ENCODE measurements around the gene SBK2.

The SBK2 gene

DNA sequence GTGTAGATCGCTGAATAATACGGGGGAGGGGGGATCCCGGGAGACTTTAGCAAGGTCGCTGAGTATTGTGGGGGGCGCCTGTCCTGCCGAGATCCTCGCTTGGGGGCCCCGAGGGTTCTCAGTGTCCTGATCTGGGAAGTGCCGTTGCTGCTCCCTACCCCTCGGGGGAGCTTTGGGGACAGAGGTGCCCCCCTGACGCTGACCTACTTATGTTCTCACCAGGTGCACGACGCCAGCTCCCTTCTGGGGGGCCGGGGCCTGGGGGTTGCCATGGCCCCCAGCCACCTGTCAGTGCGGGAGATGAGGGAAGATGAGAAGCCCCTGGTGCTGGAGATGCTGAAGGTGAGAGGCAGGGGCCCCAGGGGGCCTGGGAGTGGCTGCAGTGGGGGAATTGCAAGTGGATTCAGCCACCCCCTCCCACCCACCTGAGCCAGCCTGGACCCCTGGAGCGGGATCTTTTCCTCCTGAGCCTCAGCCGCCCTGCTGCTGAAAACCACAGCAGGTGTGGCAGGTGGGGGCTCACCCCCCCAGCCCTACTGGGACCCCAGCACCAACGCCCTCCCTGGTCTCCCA, 51.4 kb downstream of the SBK2 start:
- no peak for DNase-seq (ENCODE audit: low read depth)

DNA sequence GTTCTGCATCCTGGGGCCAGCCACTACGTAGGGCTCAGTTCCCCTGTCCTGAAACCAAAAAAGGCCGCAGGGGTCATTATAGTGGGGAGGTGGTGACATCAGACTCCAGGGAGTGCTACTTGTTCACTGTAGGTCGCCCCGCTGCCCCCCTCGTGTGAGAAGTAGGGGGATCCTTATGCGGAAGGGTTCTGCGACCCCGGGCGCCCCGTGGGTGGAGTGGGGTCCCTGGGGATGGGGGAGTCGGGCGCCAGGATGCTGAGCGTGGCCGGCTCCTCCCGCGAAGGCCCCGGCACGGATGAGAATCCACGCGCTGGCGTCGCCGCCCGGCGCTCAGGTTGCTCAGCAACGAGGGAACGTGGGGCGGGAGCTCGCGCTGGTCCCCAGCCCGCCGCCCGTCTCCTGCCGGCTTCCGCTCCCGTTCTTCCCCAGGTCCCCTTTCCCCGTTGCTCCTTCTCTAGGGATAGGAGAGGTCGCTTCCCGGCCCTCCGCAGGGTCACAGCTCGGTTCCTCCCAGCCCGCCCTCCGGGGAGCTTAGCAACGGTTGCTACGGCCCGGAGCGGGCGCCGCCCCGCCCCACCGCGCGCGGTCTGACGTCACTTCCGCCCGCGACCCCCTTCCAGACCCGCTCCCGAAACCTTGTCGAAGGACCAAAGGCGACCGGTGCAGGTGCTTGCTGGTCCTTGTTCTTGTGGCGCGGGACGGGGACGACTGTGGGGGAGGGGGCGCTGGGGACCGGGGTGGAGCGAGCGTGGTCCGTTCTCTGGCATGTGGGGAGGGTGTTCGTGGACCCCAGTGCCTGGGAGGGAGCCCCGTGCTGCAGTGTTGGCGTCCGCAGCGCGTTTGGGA, 52.1 kb downstream of the SBK2 start, which contains the start of gene NAT14:
NAT14 (plus strand) TSS at position 596 of the 846 bp plus-strand sequence. CDS start 521 bp downstream, outside the sequence.
- DNase-seq (ENCODE audit: low read depth) = peak; percentile 39

DNA sequence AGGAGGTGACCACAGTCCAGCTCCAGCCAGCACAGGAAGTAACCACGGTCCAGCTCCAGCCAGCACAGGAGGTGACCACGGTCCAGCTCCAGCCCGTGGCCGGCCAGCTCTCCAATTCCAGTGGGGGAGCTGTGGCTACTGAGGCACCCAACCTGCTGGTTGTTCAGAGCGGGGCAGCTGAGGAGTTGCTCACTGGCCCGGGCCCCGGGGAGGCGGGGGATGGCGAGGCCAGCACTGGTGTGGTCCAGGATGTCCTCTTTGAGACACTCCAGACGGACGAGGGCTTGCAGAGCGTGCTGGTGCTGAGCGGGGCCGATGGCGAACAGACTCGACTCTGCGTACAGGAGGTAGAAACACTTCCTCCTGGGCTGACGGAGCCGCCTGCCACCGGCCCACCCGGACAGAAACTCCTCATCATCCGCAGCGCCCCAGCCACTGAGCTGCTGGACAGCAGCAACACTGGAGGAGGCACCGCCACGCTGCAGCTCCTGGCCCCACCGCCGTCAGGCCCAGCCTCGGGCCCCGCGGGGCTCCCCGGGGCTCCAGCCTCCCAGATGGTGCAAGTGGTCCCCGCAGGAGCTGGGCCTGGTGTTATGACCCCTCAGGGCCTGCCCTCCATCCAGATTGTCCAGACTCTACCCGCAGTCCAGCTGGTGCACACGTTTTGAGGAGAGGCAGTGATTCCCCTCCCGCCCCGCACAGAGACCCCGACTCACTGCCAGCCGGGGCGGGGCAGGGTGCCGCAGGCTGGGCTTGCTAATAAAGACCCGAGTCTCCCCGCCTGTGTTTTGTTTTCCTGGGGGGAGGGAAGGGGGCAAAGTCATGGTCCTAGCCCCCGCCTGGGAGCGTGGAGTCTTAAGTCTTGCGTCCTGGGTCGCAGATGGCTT, 53.0 kb downstream of the SBK2 start:
- DNase-seq (ENCODE audit: low read depth) = no peak

DNA sequence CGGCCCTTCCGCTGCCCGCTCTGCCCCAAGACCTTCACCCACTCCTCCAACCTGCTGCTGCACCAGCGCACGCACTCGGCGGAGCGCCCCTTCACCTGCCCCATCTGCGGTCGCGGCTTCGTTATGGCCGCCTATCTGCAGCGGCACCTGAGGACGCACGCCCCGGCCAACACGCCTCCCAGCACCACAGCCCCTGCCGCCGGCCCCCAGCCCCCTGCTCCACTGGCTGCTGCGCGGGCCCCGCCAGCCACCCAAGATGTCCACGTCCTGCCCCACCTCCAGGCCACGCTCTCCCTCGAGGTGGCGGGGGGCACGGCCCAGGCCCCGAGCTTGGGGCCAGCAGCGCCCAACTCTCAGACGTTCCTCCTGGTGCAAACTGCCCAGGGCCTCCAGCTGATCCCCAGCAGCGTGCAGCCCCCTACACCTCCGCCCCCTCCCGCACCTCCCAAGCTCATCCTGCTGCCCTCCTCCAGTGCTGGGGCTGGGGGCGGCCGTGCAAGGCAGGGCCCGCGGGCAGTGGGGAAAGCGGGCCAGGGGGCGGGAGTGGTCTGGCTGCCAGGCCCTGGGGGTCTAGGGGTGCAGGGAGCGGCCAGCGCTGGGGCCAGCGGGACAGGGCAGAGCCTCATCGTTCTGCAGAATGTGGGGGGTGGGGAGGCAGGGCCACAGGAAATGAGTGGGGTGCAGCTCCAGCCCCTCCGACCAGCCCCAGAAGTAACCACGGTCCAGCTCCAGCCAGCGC, 53.8 kb downstream of the SBK2 start:
- no peak for DNase-seq (ENCODE audit: low read depth)

DNA sequence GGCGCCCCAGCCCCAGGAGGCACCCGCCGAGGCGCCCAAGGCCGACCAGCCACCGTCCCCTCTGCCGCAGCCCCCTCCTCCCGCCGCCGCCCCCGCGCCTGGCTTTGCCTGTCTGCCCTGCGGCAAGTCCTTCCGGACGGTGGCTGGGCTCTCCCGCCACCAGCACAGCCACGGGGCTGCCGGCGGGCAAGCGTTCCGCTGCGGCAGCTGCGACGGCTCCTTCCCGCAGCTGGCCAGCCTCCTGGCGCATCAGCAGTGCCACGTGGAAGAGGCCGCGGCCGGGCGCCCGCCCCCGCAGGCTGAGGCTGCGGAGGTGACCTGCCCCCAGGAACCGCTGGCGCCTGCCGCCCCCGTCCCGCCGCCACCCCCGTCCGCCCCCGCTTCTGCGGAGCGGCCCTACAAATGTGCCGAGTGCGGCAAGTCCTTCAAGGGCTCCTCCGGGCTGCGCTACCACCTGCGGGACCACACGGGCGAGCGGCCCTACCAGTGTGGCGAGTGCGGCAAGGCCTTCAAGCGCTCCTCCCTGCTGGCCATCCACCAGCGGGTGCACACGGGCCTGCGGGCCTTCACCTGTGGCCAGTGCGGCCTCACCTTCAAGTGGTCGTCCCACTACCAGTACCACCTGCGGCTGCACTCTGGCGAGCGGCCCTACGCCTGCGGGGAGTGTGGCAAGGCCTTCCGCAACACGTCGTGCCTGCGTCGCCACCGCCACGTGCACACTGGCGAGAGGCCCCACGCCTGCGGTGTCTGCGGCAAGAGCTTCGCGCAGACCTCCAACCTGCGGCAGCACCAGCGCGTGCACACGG, 54.6 kb downstream of the SBK2 start:
- DNase-seq (ENCODE audit: low read depth) = no peak

DNA sequence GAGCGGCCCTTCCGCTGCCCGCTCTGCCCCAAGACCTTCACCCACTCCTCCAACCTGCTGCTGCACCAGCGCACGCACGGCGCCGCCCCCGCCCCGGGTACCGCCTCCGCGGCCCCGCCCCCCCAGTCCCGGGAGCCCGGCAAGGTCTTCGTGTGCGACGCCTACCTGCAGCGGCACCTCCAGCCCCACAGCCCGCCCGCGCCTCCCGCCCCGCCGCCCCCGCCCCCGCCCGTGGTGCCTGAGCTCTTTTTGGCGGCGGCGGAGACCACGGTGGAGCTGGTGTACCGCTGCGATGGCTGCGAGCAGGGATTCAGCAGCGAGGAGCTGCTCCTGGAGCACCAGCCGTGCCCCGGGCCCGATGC, 55.2 kb downstream of the SBK2 start:
- no peak for DNase-seq (ENCODE audit: low read depth)

DNA sequence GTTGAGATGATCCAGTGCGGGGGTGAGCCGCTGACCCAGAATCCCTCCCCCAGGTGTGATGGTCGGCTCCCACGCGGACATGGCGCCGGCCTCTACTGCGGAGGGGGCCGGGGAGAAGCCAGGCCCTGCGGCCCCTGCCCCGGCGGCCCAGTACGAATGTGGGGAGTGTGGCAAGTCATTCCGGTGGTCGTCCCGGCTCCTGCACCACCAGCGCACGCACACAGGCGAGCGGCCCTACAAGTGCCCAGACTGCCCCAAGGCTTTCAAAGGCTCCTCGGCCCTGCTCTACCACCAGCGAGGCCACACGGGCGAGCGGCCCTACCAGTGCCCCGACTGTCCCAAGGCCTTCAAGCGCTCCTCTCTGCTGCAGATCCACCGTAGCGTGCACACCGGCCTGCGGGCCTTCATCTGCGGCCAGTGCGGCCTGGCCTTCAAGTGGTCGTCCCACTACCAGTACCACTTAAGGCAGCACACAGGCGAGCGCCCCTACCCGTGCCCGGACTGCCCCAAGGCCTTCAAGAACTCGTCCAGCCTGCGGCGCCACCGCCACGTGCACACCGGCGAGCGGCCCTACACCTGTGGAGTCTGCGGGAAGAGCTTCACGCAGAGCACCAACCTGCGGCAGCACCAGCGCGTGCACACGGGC, 55.7 kb downstream of the SBK2 start:
- DNase-seq (ENCODE audit: low read depth) = no peak

DNA sequence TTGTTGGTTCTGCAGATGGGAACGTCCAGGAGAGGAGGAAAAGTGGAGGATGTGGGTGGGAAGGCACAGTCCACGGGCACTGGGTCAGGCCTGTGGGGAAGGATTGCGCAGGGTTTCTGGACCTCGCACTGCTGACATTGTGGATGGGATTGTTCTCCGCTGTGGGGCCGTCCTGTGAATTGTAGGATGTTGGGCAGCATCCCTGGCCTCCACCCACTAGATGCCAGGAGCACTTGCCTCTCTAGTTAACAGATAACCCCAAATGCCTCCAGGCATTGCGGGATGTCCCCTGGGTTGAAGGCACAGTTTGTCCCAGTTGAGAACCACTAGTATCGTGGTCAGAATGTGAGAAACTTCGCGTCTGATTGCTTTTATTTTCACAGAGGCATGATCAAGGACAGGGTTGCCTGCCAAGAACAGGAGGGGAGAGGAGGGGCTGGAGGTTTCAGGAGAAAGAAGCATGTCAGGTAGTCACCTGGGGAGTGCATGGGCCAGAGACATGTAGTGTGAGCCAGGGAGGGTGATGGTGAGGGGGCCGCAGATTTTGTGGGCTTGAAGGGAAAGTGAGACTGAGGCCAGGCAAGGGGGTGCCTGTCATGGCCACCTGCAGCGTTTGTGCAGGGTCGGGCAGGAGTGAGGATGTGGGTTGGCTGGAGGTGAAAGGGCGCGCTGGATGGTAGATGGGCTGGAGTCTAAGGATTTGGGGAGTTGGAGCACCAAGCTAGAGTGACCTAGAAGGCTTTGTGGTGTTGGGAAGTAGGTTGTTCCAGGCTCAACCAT, 57.3 kb downstream of the SBK2 start:
- no peak for DNase-seq (ENCODE audit: low read depth)

DNA sequence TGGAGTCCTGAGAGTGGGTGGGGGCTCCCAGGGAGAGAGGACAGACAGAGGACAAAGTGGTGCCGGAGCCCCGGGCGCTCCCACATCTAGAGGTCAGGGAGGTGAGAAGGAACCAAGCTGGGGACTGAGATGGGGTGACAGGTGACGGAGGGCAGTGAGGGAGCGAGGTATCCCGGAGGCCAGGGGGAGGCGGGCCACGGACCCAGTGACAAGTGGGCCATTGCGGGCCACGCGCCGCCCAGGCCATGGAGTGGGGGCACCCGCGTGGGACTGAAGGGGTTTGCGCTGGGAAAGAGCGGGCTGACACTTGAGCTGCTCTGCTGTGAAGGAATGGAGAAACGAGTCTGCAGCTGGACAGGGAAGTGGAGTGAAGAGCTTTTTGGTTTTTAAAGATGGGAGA, 57.9 kb downstream of the SBK2 start:
- no peak for DNase-seq (ENCODE audit: low read depth)

Data from stimulated activated CD8-positive, alpha-beta memory T cell treated with anti-CD3 and anti-CD28 coated beads, Interleukin-15, amount 100 ng/mL, for 1 hour (primary cell).